Sigmoid colon (tissue), 4 donors: ENCODE data around the gene GINS2.

Experiments
- CTCF ChIP-seq, 4 experiments: fragments of 450-650 bp in 3 of 4; fragments of 200-600 bp in 1 of 4; IDR thresholded peaks; one replicate each; pipeline ENCODE4 v1.5.1; 2016 to 2019; ENCODE audit warnings: antibody characterized with exemption in 4 of 4, mild to moderate bottlenecking in 3 of 4, moderate library complexity in 2 of 4
- EP300 ChIP-seq, 4 donors: sonication (generic); formaldehyde crosslinking; IDR thresholded peaks; one replicate each; pipeline ENCODE4 v1.6.1; 2017; ENCODE audit warnings: antibody characterized with exemption in 4 of 4
- POLR2AphosphoS5 ChIP-seq, 4 donors: sonication (generic); formaldehyde crosslinking; IDR thresholded peaks; one replicate each; pipeline ENCODE4 v1.6.1; 2017; ENCODE audit warnings: antibody characterized with exemption in 4 of 4

- no peak for TF ChIP-seq POLR2AphosphoS5 (IDR thresholded peaks at IDR 0.05)
- no peak for TF ChIP-seq CTCF (IDR thresholded peaks at IDR 0.05)
- no peak for TF ChIP-seq EP300 (IDR thresholded peaks at IDR 0.05)
These were observed 60.1 kb downstream of the GINS2 start for GRCh38 chr16:85628645-85629044.
